Right renal pelvis (tissue), 4 donors: Measurements from ENCODE around the gene SH3BGR. TPM values are rescaled to one million over a fixed set of nuclear protein-coding genes. Genes with fewer than 3 reads are reported as not detected.
A peak's percentile ranks its signal among the peaks of the same experiment; 100 is the strongest.
"Not testable (repeated sequence)": the region's sequence is repeated elsewhere in the genome, so short reads cannot be mapped to it uniquely, and the experiment has no call there.

Experiments used
- DNase-seq, 4 donors: peaks; one replicate each; pipeline ENCODE4 v3.0.0-alpha.2; 2013; ENCODE audit warnings: low read depth in 4 of 4, low spot score in 3 of 4, missing footprints in 1 of 4
- polyA plus RNA-seq, 4 donors: library from polyadenylated mRNA; unstranded; fragments of 120-200 nt; gene quantifications; one replicate each; pipeline ENCODE4 v1.2.1, GENCODE V29; 2013; ENCODE audit not compliant: insufficient read length in 4 of 4

Gene SH3BGR
- 1 to 10 TPM; 5.7 to 7.4 (median 7.0) TPM for polyA plus RNA-seq

GRCh38 chr21:39451332-39452206, at the start of gene SH3BGR:
Gene SH3BGR, plus strand, starts transcription at chr21:39451970. Its CDS starts 127 bp downstream, at chr21:39452097.
- peak in 1 of 4 donors; percentile 19 for DNase-seq

- DNase-seq: no peak
Measured at GRCh38 chr21:39406065-39406464, 45.7 kb upstream of the SH3BGR start.

- not testable (repeated sequence) for DNase-seq
Measured at GRCh38 chr21:39419204-39419603, 32.6 kb upstream of the SH3BGR start.

- no peak for DNase-seq
Measured at GRCh38 chr21:39422527-39423241, 29.1 kb upstream of the SH3BGR start.

- no peak for DNase-seq
Measured at GRCh38 chr21:39429445-39429844, 22.3 kb upstream of the SH3BGR start.

- DNase-seq: no peak
Measured at GRCh38 chr21:39430016-39430415, 21.8 kb upstream of the SH3BGR start.

- DNase-seq: no peak
Measured at GRCh38 chr21:39430457-39430856, 21.3 kb upstream of the SH3BGR start.

- no peak for DNase-seq
Measured at GRCh38 chr21:39430954-39431353, 20.8 kb upstream of the SH3BGR start.

- no peak for DNase-seq
Measured at GRCh38 chr21:39434950-39435349, 16.8 kb upstream of the SH3BGR start.

GRCh38 chr21:39439232-39439631, 12.5 kb upstream of the SH3BGR start:
- no peak for DNase-seq

GRCh38 chr21:39441502-39442475, 10.0 kb upstream of the SH3BGR start:
- no peak for DNase-seq

GRCh38 chr21:39444421-39445180, 7.2 kb upstream of the SH3BGR start:
- no peak for DNase-seq

GRCh38 chr21:39445321-39446269, 6.2 kb upstream of the SH3BGR start, which contains the start of gene LCA5L:
Gene LCA5L, minus strand, starts transcription at chr21:39445778. Its CDS starts 17,285 bp downstream, at chr21:39428493.
- DNase-seq: peak; percentile 83 to 87 (median 86)

- no peak for DNase-seq
Measured at GRCh38 chr21:39447264-39447663, 4.5 kb upstream of the SH3BGR start.

- DNase-seq: no peak
Measured at GRCh38 chr21:39452207-39452969, 618 bp downstream of the SH3BGR start.

- no peak for DNase-seq
Measured at GRCh38 chr21:39452970-39453342, 1.2 kb downstream of the SH3BGR start.

- no peak for DNase-seq
Measured at GRCh38 chr21:39453571-39454179, 1.9 kb downstream of the SH3BGR start.
